DOHH2 (cell line): ENCODE measurements around the gene LRRC4B.

Source experiments
- H3F3A ChIP-seq: fragments of 200-600 bp; sonication (generic), shearing (Covaris generic); 2 replicates; pipeline ENCODE4 v1.6.0; 2016; ENCODE audit warnings: antibody characterized with exemption, mild to moderate bottlenecking; ENCODE audit not compliant: control insufficient read depth, insufficient read depth
- H3K27ac ChIP-seq: fragments of 200-600 bp; sonication (generic); 2 replicates; pipeline ENCODE4 v1.5.1; 2014; ENCODE audit warnings: low read depth, mild to moderate bottlenecking, low read length, moderate library complexity
- H3K27me3 ChIP-seq: fragments of 200-600 bp; sonication (generic); 2 replicates; pipeline ENCODE4 v1.6.1; 2014; ENCODE audit warnings: mild to moderate bottlenecking, low read length, mixed read lengths; ENCODE audit not compliant: control insufficient read depth
- H3K36me3 ChIP-seq: fragments of 200-600 bp; sonication (generic); 2 replicates; pipeline ENCODE4 v1.6.1; 2014; ENCODE audit warnings: mild to moderate bottlenecking, low read length, moderate library complexity, mixed read lengths; ENCODE audit not compliant: control insufficient read depth
- H3K4me1 ChIP-seq: fragments of 200-600 bp; sonication (generic); 2 replicates; pipeline ENCODE4 v1.6.1; 2014; ENCODE audit warnings: mild to moderate bottlenecking, low read length, mixed read lengths; ENCODE audit not compliant: control insufficient read depth
- H3K4me2 ChIP-seq: fragments of 200-600 bp; sonication (generic); 2 replicates; pipeline ENCODE4 v1.6.0; 2014; ENCODE audit warnings: mild to moderate bottlenecking, low read length, moderate library complexity
- H3K4me3 ChIP-seq: fragments of 200-600 bp; sonication (generic); 2 replicates; pipeline ENCODE4 v1.5.1; 2014; ENCODE audit warnings: mild to moderate bottlenecking, low read length, mixed read lengths
- H3K79me2 ChIP-seq: fragments of 200-600 bp; sonication (generic); 2 replicates; pipeline ENCODE4 v1.6.1; 2014; ENCODE audit warnings: mild to moderate bottlenecking, low read length, mixed read lengths; ENCODE audit not compliant: control insufficient read depth
- H3K9me2 ChIP-seq: fragments of 200-600 bp; sonication (generic); replicated peaks from 2 replicates; pipeline ENCODE4 v1.6.1; 2014; ENCODE audit warnings: mild to moderate bottlenecking, low read length, mixed read lengths; ENCODE audit not compliant: control insufficient read depth
- H3K9me3 ChIP-seq: fragments of 200-600 bp; sonication (generic); 2 replicates; pipeline ENCODE4 v1.6.1; 2014; ENCODE audit warnings: antibody characterized with exemption, low read length, mixed read lengths; ENCODE audit not compliant: control insufficient read depth, insufficient read depth
- H4K20me1 ChIP-seq: fragments of 200-600 bp; sonication (generic); 2 replicates; pipeline ENCODE4 v1.6.0; 2014; ENCODE audit warnings: low read depth, mild to moderate bottlenecking, antibody characterized with exemption, low read length, moderate library complexity; ENCODE audit not compliant: control insufficient read depth, insufficient read depth
- CTCF ChIP-seq: fragments of 200-600 bp; sonication (generic); IDR thresholded peaks from one replicate; pipeline ENCODE4 v1.5.1; 2014; ENCODE audit warnings: antibody characterized with exemption, mild to moderate bottlenecking, low read depth, low read length; ENCODE audit not compliant: poor library complexity, severe bottlenecking
- EZH2phosphoT487 ChIP-seq: fragments of 200-600 bp; sonication (generic); IDR thresholded peaks from 2 replicates; pipeline ENCODE4 v1.6.1; 2017; ENCODE audit warnings: borderline replicate concordance, mild to moderate bottlenecking, antibody characterized with exemption, low read length, moderate library complexity, mixed read lengths

The LRRC4B gene

DNA sequence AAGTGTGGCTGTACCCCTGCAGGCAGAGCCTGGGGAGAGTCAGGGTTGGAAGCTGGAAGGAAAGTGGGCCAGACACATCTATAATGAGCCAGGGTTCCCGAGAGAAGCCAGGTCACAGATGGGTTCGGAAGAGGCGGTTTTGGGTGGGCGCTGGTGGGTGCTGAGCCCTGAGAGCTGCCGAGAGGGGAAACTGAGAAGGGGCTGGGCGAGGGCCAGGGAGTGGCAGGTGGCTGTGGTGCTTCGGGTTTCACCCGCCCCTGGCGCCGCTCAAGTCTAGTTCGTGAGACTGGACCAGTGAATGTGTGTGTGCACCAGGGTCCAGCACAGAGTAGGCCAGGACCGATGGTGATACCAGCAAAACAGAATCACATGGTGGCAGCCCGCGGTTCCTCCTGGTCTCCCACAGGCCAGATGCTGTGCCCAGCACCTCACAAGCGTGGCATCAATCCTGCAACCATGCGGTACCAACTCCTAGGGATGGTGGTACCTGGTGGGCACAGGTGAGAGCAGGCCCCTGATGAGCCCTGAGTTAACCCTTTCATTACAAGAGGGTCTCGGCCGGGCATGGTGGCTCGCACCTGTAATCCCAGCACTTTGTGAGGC lies 1.8 kb upstream of the LRRC4B start:
- no peak for TF ChIP-seq CTCF
- no peak for TF ChIP-seq EZH2phosphoT487
- H3F3A ChIP-seq, result no peaks in the 10 kb centered on the region

DNA sequence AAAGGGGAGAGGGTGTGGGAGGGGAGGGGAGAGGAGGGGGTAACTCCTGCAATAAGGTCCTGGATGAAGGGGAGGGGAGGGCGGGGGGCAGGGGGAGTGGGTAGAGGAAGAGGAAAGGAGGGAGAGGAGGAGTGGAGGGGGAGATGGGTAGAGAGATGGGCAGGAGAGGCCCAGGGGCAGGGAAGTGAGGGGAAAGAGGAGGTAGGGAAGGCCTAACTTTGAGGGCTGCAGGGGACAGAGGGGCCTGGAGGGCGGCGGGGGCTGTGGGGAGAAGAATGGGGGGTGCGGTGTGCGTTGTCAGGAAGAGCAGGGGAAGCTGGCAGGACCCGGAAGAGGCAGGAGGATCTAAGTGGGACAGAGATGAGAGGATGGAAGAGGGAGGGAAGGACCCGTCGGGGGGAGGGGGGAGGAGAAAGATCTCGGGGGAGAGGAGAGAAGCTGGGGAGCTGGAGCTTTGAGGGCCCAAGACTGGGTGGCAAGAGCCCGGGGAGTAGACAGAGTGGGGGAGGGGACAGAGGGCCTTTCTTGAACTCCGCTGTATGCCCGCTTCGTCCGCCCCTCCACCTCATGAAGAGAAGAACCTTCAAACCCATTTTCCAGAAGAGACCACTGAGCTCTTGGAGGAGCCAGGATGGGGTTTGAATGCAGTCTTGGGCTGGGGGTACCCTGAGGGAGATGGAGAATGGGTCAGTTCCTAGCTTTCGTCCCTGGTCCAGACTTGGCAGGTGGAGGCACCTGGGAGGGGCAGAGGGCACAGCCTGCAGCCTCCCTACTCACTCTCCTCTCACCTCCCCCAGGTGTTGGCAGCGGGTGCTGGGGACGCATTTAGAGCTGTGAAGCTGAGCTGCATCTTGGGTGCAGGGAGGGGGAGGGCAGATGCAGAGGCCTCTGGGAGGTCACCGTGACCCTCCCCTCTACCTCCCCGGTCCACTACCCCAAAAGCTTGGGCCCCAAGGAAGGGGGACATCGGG lies 778 bp upstream of the LRRC4B start:
- no peaks in the 10 kb centered on the region for H3K9me2 ChIP-seq
- no peaks in the 10 kb centered on the region for H3F3A ChIP-seq
- H3K4me3 ChIP-seq, result no peak overlapping the region
- TF ChIP-seq CTCF, result no peak
- TF ChIP-seq EZH2phosphoT487, result no peak
- no peak overlapping the region for H3K4me2 ChIP-seq
- no peaks in the 10 kb centered on the region for H3K9me3 ChIP-seq
- H3K4me1 ChIP-seq, result no peaks in the 10 kb centered on the region
- no peaks in the 10 kb centered on the region for H4K20me1 ChIP-seq
- H3K79me2 ChIP-seq, result no peaks in the 10 kb centered on the region
- H3K36me3 ChIP-seq, result no peaks in the 10 kb centered on the region
- no peak overlapping the region for H3K27ac ChIP-seq
- H3K27me3 ChIP-seq, result peaks cover 30% of the 10 kb centered on the region

More for the DNA sequence above, 1.8 kb upstream of the LRRC4B start:
- Histone ChIP-seq H3K4me2 (no peak overlapping the region), H3K36me3 (no peaks in the 10 kb centered on the region), H3K4me3 (no peak overlapping the region), H3K4me1 (no peaks in the 10 kb centered on the region), H3K79me2 (no peaks in the 10 kb centered on the region), H3K9me2 (no peaks in the 10 kb centered on the region), H4K20me1 (no peaks in the 10 kb centered on the region), H3K9me3 (no peaks in the 10 kb centered on the region), H3K27me3 (peaks cover 20% of the 10 kb centered on the region), H3K27ac (no peak overlapping the region)

- no peaks in the 10 kb centered on the region for H3K9me2 ChIP-seq
- H3K4me3 ChIP-seq, result no peak overlapping the region
- H3K4me1 ChIP-seq, result no peaks in the 10 kb centered on the region
- H3K79me2 ChIP-seq, result no peaks in the 10 kb centered on the region
- H3K27ac ChIP-seq, result no peak overlapping the region
- H4K20me1 ChIP-seq, result no peaks in the 10 kb centered on the region
- no peaks in the 10 kb centered on the region for H3K36me3 ChIP-seq
- H3F3A ChIP-seq, result no peaks in the 10 kb centered on the region
- no peaks in the 10 kb centered on the region for H3K9me3 ChIP-seq
- H3K4me2 ChIP-seq, result no peak overlapping the region
- H3K27me3 ChIP-seq, result peaks cover 39% of the 10 kb centered on the region
- no peak for TF ChIP-seq EZH2phosphoT487
- no peak for TF ChIP-seq CTCF
Measured at GRCh38 chr19:50567052-50567841, 988 bp downstream of the LRRC4B start.
